ENCODE data around the gene EYS.
A peak's percentile ranks its signal among the peaks of the same experiment; 100 is the strongest.

EYS gene

GRCh38 chr6:64850121-64850520, 856.9 kb downstream of the EYS start:
- TF ChIP-seq CTCF (IDR thresholded peaks at IDR 0.05; ENCODE audit: insufficient read depth, low read depth, low read length, missing control alignments) = no peak
- DNase-seq (ENCODE audit: low read depth) = no peak

DNA sequence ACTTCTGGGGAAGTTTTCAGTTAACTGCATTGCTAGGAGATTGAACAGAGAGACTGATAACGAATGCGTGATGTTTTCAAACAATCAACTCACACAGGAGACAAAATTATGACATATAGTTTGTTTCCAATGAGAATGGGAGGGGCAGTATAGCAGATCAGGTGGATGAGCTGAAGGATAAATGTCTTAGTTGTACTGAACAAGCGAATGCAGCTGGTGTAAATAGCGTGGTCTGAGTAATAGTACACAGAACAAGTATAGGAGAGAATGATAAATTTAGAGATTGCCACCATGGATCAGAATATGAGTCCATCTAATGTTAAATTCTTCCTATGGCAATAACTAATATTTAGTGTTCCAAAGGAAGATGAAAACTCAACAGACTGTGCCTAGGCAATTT, 858.6 kb downstream of the EYS start:
- DNase-seq (ENCODE audit: low read depth) = no peak
- no peak for TF ChIP-seq CTCF (IDR thresholded peaks at IDR 0.05; ENCODE audit: insufficient read depth, low read depth, low read length, missing control alignments)
- H3K4me3 ChIP-seq (ENCODE audit: low read length) = no peak overlapping the region

More at GRCh38 chr6:64850121-64850520, 856.9 kb downstream of the EYS start:
- H3K4me3 ChIP-seq (ENCODE audit: low read length) = no peak overlapping the region

GRCh38 chr6:64847396-64847795, 859.6 kb downstream of the EYS start:
- TF ChIP-seq CTCF (IDR thresholded peaks at IDR 0.05; ENCODE audit: insufficient read depth, low read depth, low read length, missing control alignments) = no peak
- no peak overlapping the region for H3K4me3 ChIP-seq (ENCODE audit: low read length)

DNA sequence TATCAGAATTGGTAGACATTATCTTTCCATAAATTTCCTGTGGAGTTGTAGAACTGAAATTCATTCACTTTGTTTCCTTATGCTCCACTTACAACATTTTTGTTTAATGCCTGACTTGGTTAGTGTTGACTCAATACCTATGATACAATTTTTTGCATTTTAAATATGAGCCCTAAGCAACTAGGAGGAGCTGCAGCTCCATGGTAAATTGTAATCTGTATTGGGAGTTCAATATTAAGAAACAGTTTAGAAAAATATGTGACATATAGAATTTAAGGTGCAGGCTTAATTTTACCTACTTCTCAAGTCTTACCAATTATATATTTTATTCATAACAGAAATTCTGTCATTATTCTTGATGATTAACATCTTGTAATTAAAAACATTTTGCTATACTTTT, 868.3 kb downstream of the EYS start:
- H3K4me3 ChIP-seq (ENCODE audit: low read length) = no peak overlapping the region
- TF ChIP-seq CTCF (IDR thresholded peaks at IDR 0.05; ENCODE audit: insufficient read depth, low read depth, low read length, missing control alignments) = peak; percentile 25

More at GRCh38 chr6:64847396-64847795, 859.6 kb downstream of the EYS start:
- DNase-seq (ENCODE audit: low read depth) = no peak

GRCh38 chr6:64831680-64832079, 875.3 kb downstream of the EYS start:
- TF ChIP-seq CTCF (IDR thresholded peaks at IDR 0.05; ENCODE audit: insufficient read depth, low read depth, low read length, missing control alignments) = no peak
- H3K4me3 ChIP-seq (ENCODE audit: low read length) = no peak overlapping the region
- DNase-seq (ENCODE audit: low read depth) = peak; percentile 56

More for the DNA sequence above, 868.3 kb downstream of the EYS start:
- DNase-seq (ENCODE audit: low read depth) = peak; percentile 5

GRCh38 chr6:64817525-64817924, 889.5 kb downstream of the EYS start:
- DNase-seq (ENCODE audit: low read depth) = no peak
- no peak for TF ChIP-seq CTCF (IDR thresholded peaks at IDR 0.05; ENCODE audit: insufficient read depth, low read depth, low read length, missing control alignments)
- H3K4me3 ChIP-seq (ENCODE audit: low read length) = no peak overlapping the region

GRCh38 chr6:64815718-64816117, 891.3 kb downstream of the EYS start:
- TF ChIP-seq CTCF (IDR thresholded peaks at IDR 0.05; ENCODE audit: insufficient read depth, low read depth, low read length, missing control alignments) = no peak
- H3K4me3 ChIP-seq (ENCODE audit: low read length) = no peak overlapping the region
- DNase-seq (ENCODE audit: low read depth) = no peak
